Sciatic nerve (tissue), 2 donors: ENCODE results near the gene CPED1. TPM values are rescaled to one million over a fixed set of nuclear protein-coding genes. Genes with fewer than 3 reads are reported as not detected.
"Not testable (repeated sequence)": the region's sequence is repeated elsewhere in the genome, so short reads cannot be mapped to it uniquely, and the experiment has no call there.

ENCODE experiments used
- ATAC-seq: fragments of 200-7000 bp; cut with Tn5 transposase; one replicate; pipeline ENCODE4 v1.9.1; 2020; ENCODE audit warnings: mild to moderate bottlenecking, moderate library complexity
- DNase-seq: peaks from one replicate; pipeline ENCODE4 v3.0.0-alpha.2; 2020; ENCODE audit warnings: low spot score
- intact Hi-C: fragments of 100-400 bp; cut with DNase I; formaldehyde crosslinking; loops from one replicate; pipeline ENCODE4 v1.14.2; 2022
- total RNA-seq: library from RNA; stranded (reverse); fragmentation: NEBNext Ultra II Directional; extraction: Animal tissue kit (Norgen Biotek cat#: 25700); gene quantifications from one replicate; pipeline ENCODE4 v1.2.1, GENCODE V29; 2021
- donor health status: DM: no; HTN: no; CAD: no.
- donor health status: DM: no; HTN: no; CAD: no.

CPED1 gene
- total RNA-seq, 1 donor from 2014 or later, result 41.9 TPM

DNA sequence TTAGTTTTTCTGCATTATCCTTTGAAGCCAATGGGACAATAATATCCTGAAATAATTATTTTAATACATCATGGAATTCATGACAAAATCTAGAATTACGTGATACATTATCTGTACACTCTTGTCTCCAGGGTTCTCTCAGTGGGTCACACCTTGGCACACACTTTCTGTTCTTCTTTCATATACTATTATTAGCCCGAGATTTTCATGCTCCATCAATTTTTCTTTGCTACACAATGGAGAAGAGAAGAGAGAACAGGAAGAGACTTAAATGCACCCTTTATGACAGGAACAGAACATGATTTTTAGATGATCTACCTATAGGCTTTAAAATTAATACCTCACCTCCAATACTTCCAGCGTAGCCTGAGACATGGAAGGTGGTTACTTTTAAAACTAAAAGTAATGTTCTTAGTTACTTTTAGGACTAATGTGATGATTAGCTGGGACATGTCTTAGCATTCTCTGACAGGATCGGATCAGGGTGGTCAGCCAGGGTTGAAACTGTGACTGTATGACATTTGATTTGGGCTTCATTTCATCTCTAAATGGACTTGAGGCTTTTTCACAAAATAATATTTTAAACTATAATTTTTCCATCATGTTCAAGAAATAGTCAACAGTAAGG lies 192.0 kb downstream of the CPED1 start:
- no peak for DNase-seq
- ATAC-seq, result no peak
- intact Hi-C loops, result no loop called here

DNA sequence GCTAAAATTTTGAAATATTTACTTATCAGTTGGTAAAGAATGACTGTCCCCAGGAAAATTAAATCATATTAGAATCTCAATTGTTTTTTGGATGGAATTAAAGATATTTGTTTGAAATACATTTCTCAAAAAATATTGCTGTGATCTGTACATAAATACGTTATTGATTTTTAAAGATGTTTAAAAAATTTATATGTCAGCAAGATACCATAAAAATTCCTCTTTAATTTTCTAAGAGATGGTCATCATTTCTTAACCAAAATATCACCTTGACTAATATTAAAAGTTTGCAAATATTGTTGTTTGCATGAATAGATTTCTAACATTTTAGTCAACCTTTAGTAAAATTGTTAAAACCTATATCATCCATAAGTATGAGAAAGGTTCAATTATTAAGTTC lies 192.8 kb downstream of the CPED1 start:
- intact Hi-C loops, result no loop called here
- ATAC-seq (no peak), DNase-seq (no peak)

DNA sequence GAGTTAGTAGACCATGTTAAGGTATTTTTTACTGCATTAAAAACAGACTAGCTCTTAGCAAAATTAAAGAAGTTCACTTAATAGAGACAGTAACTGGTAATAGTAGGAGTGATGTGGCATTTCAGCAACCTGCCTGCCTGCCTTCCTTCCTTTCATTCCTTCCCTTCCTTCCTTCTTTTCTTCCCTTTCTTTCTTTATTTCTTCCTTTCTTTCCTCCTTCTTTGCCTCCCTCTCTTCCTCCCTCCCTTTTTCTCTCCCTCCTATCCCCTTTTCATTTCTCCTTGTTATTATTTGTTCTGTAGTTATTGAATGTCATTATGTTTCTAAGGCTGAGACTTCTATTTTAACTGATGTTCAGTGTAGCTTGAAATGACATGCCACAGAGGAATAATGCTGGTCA lies 193.8 kb downstream of the CPED1 start:
- DNase-seq, result no peak
- intact Hi-C loops, result no loop called here
- ATAC-seq, result no peak

- no peak for DNase-seq
- intact Hi-C loops, result no loop called here
- ATAC-seq, result no peak
These were observed 194.4 kb downstream of the CPED1 start for GRCh38 chr7:121182902-121183301.

DNA sequence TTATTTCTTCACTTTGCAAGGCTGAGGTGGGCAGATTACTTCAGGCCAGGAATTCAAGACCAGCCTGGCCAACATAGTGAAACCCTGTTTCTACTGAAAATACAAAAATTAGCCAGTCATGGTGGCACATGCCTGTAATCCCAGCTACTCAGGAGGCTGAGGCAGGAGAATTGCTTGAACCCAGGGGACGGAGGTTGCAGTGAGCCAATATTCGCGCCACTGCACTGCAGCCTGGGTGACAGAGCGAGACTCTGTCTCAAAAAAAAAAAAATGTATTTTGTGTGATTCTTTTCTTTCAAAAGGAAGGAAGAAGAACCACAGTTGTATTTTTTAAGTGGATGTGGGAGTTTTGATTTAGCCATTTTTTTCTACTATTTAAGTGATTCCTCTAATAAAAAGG lies 195.4 kb downstream of the CPED1 start:
- intact Hi-C loops, DNase-seq, ATAC-seq: not testable (repeated sequence)

DNA sequence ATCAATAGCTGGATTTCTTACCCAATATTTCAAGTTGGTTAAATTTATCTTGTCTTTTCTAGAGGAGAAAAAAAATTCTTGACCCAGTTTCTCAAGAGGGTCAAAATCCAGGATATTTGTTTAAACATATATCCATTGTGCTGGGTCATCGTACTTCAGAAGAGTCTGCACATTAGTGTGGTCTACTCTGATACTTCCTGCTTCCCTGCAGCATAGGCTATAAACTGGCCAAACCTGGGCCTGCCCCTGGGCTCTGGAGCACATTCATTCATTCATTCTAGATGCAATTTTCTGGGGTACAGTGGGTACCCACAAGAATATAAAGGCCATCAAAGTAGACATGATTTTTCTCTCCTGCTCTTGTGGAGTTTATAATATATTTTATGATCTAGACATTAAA lies 198.2 kb downstream of the CPED1 start:
- intact Hi-C loops, result no loop called here
- ATAC-seq, result no peak

GRCh38 chr7:121187222-121187621 lies 198.7 kb downstream of the CPED1 start:
- DNase-seq, result no peak
- intact Hi-C loops, result no loop called here
- ATAC-seq, result no peak

More for the DNA sequence above, 198.2 kb downstream of the CPED1 start:
- no peak for DNase-seq

DNA sequence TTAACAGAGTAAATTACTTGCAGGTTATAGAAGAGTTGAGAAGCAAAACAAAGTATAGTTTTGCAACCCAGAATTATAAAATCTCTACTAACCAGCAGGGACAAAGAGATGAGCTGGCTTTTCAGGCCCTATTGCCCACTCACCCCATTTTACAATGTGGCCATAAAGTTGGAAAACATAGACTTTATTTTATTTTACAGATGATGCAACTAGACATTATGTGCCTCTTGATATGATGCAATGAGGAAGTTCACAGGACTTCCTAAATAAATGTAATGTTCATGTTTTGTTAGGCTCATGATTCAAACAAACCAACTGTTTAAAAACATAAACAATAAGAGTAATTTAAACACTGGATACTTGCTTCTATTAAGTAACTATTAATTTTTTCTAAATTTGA lies 199.2 kb downstream of the CPED1 start:
- intact Hi-C loops, result no loop called here
- ATAC-seq, result no peak
- DNase-seq, result no peak

DNA sequence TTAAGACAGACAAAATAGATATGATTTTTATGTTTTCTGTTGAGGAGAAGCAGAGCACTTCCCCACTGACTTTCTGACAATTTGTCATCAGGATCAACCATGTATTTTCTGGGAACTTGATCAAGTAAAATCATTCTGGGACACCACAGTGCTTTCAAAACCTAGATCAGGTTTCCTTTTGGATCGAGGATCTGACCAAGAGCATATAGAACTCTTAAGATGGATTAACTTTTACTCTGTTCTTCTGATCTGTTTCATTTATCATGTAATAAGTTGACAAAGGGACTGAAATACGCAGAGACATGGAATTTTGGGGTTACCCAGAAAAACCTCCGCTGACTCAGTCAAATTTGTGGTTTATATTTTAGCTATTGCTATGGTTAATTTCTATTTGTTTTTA lies 204.3 kb downstream of the CPED1 start:
- no peak for ATAC-seq
- intact Hi-C loops, result no loop called here
- DNase-seq, result no peak

GRCh38 chr7:121195010-121195409 lies 206.5 kb downstream of the CPED1 start:
- ATAC-seq, result no peak
- intact Hi-C loops, result no loop called here

GRCh38 chr7:121195874-121196273 lies 207.4 kb downstream of the CPED1 start:
- intact Hi-C loops, result no loop called here
- no peak for DNase-seq
- ATAC-seq, result no peak

More at GRCh38 chr7:121195010-121195409, 206.5 kb downstream of the CPED1 start:
- no peak for DNase-seq

- ATAC-seq, result no peak
- intact Hi-C loops, result no loop called here
These were observed 207.8 kb downstream of the CPED1 start for GRCh38 chr7:121196286-121196685.

GRCh38 chr7:121197455-121197854 lies 208.9 kb downstream of the CPED1 start:
- DNase-seq (no peak), ATAC-seq (no peak)
- intact Hi-C loops, result no loop called here

More at GRCh38 chr7:121196286-121196685, 207.8 kb downstream of the CPED1 start:
- DNase-seq, result no peak

- intact Hi-C loops, result no loop called here
- no peak for ATAC-seq
- DNase-seq, result no peak
These were observed 210.0 kb downstream of the CPED1 start for GRCh38 chr7:121198502-121198901.

- intact Hi-C loops, result no loop called here
- no peak for ATAC-seq
- DNase-seq, result no peak
These were observed 213.6 kb downstream of the CPED1 start for GRCh38 chr7:121202125-121202524.

GRCh38 chr7:121202834-121203233 lies 214.3 kb downstream of the CPED1 start:
- DNase-seq, result no peak
- ATAC-seq, result no peak
- intact Hi-C loops, result no loop called here

DNA sequence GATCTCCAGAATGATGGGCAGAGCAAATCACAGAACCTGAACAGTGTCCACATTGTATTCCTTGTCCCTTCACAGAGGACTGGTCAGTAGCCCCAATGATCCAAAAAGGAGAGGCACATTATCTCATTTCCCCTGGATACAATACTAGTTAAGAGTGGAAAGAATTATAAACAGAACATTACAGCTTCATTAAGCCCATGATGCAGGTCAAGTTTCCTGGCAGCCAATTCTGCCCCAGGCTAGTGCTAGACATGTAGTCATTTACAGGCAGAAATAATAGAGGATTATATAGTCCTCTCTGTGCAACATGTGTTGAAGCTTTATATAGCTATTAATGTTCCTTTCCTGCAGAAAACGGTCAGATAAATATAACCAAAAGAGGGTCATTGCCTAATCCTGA lies 216.0 kb downstream of the CPED1 start:
- ATAC-seq, result no peak
- DNase-seq, result no peak
- intact Hi-C loops, result no loop called here

GRCh38 chr7:121205777-121206176 lies 217.3 kb downstream of the CPED1 start:
- DNase-seq, result no peak
- no peak for ATAC-seq
- intact Hi-C loops, result loop anchor here (1.0 kb wide), 1 partner anchor 29 kb away; no protein-coding TSS in a partner anchor

DNA sequence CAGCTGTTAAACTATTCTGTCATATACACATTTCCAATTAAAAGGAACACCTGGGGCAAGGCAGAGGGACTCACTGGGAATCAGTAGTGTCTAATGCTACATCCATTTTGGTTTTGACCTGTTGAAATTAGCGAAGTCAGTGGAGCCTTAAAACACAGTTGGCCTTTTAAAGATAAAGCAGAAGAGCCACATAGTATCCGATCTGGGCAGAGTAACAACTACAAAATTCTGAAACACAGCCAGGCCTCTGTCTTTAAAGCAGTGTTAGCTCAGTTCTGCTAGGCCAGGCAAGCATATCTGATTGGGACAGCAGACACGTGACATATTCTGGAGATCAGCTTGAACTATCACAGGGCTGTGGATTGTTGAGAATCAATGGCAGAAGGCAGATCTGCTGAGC lies 222.7 kb downstream of the CPED1 start:
- ATAC-seq (no peak), DNase-seq (no peak)
- intact Hi-C loops, result no loop called here

GRCh38 chr7:121212036-121212435 lies 223.5 kb downstream of the CPED1 start:
- no peak for ATAC-seq
- intact Hi-C loops, result no loop called here
- no peak for DNase-seq

DNA sequence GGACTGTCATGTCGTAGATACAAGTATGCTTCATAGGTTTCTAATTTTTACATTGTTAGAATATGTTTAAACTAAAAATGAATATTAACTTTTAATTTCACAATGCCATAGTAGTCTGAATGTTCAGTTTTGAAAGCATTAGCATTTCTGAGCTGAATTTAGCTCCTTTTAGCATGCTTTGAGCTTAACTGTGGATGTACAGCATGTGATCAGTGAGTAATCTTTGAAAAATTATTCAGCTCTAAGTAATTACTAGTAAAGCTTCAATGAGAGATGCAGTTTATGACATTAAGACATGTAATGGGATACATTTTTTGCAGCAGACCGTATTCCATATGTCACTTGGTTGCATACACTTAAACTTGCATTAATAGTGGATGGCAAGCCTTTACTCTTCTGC lies 226.1 kb downstream of the CPED1 start:
- intact Hi-C loops, result no loop called here
- ATAC-seq, result no peak
- DNase-seq, result no peak
